Sigmoid colon (tissue), 7 donors: ENCODE measurements around the gene KAZN. TPM values are rescaled to one million over a fixed set of nuclear protein-coding genes. Genes with fewer than 3 reads are reported as not detected.

Experiments used
- DNase-seq: peaks from one replicate; pipeline ENCODE4 v3.0.0-alpha.2; 2019
- H3K27ac ChIP-seq, 4 donors: fragments of 200-600 bp; sonication (generic); one replicate each; pipeline ENCODE4 v1.5.1; 2016 to 2019; ENCODE audit warnings: mild to moderate bottlenecking in 1 of 4
- H3K27me3 ChIP-seq, 3 donors: fragments of 200-600 bp; sonication (generic); one replicate each; pipeline ENCODE4 v1.5.1; 2019; ENCODE audit warnings: mild to moderate bottlenecking in 1 of 3
- H3K36me3 ChIP-seq, 4 donors: fragments of 200-600 bp; sonication (generic); one replicate each; pipeline ENCODE4 v1.5.1; 2016 to 2019
- H3K4me1 ChIP-seq, 4 donors: fragments of 200-600 bp; sonication (generic); one replicate each; pipeline ENCODE4 v1.5.1; 2017 to 2019
- H3K4me3 ChIP-seq, 4 donors: fragments of 200-600 bp; sonication (generic); one replicate each; pipeline ENCODE4 v1.5.1; 2017 to 2019; ENCODE audit warnings: mild to moderate bottlenecking in 2 of 4, moderate library complexity in 1 of 4
- H3K9me3 ChIP-seq, 4 donors: fragments of 200-600 bp in 3 of 4; sonication (generic) in 3 of 4; one replicate each; pipeline versions ENCODE4 v1.5.1 to v1.6.1; 2013 to 2019
- EP300 ChIP-seq, 4 donors: sonication (generic); formaldehyde crosslinking; IDR thresholded peaks; one replicate each; pipeline ENCODE4 v1.6.1; 2017; ENCODE audit warnings: antibody characterized with exemption in 4 of 4
- POLR2A ChIP-seq, 2 donors: fragments of 450-650 bp; IDR thresholded peaks; one replicate each; pipeline ENCODE4 v1.6.1; 2016; ENCODE audit warnings: antibody characterized with exemption in 2 of 2, mild to moderate bottlenecking in 2 of 2, moderate library complexity in 2 of 2
- POLR2AphosphoS5 ChIP-seq, 4 donors: sonication (generic); formaldehyde crosslinking; IDR thresholded peaks; one replicate each; pipeline ENCODE4 v1.6.1; 2017; ENCODE audit warnings: antibody characterized with exemption in 4 of 4
- WGBS, 2 donors: extraction: QIAGEN DNeasy Blood & Tissue Kit; methylation state at CpG; one replicate each; pipeline ENCODE4 v1.1.7; 2013; 5-methylcytosine and 5-hydroxymethylcytosine counted together
- intact Hi-C: fragments of 100-400 bp; cut with DNase I; formaldehyde crosslinking; loops from one replicate; pipeline ENCODE4 v1.15.1; 2023
- polyA plus RNA-seq, 3 donors: library from polyadenylated mRNA; stranded (reverse); fragments of 200-250 nt; gene quantifications; one replicate each; pipeline ENCODE4 v1.2.3, GENCODE V29; 2013
- total RNA-seq, 4 donors: library from RNA; depleted of rRNA; stranded (reverse); fragments of >200 nt; gene quantifications; one replicate each; pipeline ENCODE4 v1.1.0, GENCODE V29; 2016
- TF ChIP-seq, protein P1 (sequence below), 4 experiments: fragments of 450-650 bp in 3 of 4; fragments of 200-600 bp in 1 of 4; IDR thresholded peaks; one replicate each; pipeline ENCODE4 v1.5.1; 2016 to 2019; ENCODE audit warnings: antibody characterized with exemption in 4 of 4, mild to moderate bottlenecking in 3 of 4, moderate library complexity in 2 of 4
- donor health status: healthy with polysubstance abuse.
- donor health status: Bipolar disorder and iron deficiency.
- donor health status: healthy.

The KAZN gene
- total and polyA plus RNA-seq, 7 donors = 2.5 to 11.4 (median 5.6) TPM

DNA sequence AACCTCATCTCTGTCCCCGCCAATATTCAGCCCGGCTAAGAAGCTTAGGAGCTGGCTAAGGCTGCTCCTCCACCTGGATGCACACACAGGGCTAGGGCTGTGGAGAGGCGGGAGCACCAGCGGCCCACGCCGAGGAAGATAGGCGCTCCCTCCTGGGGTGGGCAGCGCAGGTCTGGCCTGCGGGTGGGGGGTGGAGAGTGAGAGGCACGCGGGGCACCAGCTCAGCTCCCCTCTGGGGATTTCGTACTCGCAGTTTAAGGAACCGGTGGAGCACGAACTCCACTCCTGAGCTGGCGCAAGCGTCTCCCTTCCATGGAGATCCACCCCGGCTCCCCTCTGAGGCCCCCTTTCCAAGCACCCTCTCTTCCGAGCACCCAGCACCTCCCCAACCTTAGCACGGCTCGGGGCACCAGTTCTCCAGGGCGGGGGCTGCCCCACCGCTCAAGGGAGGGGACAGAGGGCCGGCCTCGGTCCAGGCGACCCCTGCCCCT lies 433 bp upstream of the KAZN start:
- no peak for DNase-seq
- Histone ChIP-seq H3K27ac (peak overlapping the region in 3 of 4 donors; percentile 40 to 57 (median 54)), H3K9me3 (no peaks in the 10 kb centered on the region), H3K27me3 (peaks cover 30 to 59% (median 38%) of the 10 kb centered on the region in 3 donors), H3K4me3 (peak overlapping the region; percentile 25 to 57 (median 48)), H3K4me1 (peaks cover 0 to 23% (median 19%) of the 10 kb centered on the region in 4 donors), H3K36me3 (no peaks in the 10 kb centered on the region)
- TF ChIP-seq EP300 (IDR thresholded peaks at IDR 0.05) = no peak
- TF ChIP-seq POLR2A (IDR thresholded peaks at IDR 0.05) = no peak
- no peak for TF ChIP-seq POLR2AphosphoS5 (IDR thresholded peaks at IDR 0.05)
- TF ChIP-seq, protein P1, sequence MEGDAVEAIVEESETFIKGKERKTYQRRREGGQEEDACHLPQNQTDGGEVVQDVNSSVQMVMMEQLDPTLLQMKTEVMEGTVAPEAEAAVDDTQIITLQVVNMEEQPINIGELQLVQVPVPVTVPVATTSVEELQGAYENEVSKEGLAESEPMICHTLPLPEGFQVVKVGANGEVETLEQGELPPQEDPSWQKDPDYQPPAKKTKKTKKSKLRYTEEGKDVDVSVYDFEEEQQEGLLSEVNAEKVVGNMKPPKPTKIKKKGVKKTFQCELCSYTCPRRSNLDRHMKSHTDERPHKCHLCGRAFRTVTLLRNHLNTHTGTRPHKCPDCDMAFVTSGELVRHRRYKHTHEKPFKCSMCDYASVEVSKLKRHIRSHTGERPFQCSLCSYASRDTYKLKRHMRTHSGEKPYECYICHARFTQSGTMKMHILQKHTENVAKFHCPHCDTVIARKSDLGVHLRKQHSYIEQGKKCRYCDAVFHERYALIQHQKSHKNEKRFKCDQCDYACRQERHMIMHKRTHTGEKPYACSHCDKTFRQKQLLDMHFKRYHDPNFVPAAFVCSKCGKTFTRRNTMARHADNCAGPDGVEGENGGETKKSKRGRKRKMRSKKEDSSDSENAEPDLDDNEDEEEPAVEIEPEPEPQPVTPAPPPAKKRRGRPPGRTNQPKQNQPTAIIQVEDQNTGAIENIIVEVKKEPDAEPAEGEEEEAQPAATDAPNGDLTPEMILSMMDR (IDR thresholded peaks at IDR 0.05) = no peak
- intact Hi-C loops = no loop called here
- WGBS, 2 donors = 3 to 5% methylated on average over 26 of the region's 26 CpGs

DNA sequence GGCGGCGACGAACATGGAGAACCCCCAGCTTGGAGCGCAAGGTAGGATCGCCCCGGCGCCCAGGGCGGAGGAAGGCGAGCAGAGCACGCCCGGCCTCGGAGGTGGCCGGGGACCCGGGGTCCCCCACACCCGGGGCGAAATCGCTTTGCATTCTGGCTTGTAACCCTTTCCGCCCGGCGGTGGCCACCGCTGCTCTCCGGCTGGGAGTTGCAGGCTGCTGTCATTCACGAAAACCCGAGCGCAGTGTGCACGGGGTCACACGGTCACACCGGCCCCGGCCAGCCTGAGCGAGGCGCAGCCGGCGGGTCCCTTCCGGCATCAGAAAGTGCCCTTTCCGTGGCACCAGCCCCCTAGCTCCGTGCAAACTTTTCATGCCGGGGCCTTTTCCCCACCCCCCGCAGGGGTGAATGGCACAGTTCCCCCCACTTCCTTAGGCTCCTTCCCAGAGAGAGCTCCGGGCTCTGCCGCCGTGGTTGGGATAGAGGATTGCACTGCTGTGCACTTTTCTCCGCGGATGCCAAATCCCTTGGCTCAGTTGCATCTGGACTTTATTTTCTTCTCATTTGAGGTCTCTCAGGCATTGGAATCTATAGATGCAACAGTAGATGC lies 802 bp downstream of the KAZN start:
- H3K4me1 ChIP-seq = peaks cover 0 to 23% (median 19%) of the 10 kb centered on the region in 4 donors
- TF ChIP-seq, protein P1 (IDR thresholded peaks at IDR 0.05) = no peak
- TF ChIP-seq POLR2AphosphoS5 (IDR thresholded peaks at IDR 0.05) = no peak
- no peak for TF ChIP-seq POLR2A (IDR thresholded peaks at IDR 0.05)
- TF ChIP-seq EP300 (IDR thresholded peaks at IDR 0.05) = no peak
- H3K36me3 ChIP-seq = no peaks in the 10 kb centered on the region
- 1 to 6% methylated on average over 43 of the region's 43 CpGs for WGBS, 2 donors
- no peaks in the 10 kb centered on the region for H3K9me3 ChIP-seq
- peak overlapping the region; percentile 25 to 57 (median 48) for H3K4me3 ChIP-seq
- DNase-seq = no peak
- peaks cover 30 to 59% (median 38%) of the 10 kb centered on the region in 3 donors for H3K27me3 ChIP-seq
- peak overlapping the region in 3 of 4 donors; percentile 40 to 57 (median 54) for H3K27ac ChIP-seq
- intact Hi-C loops = no loop called here

- Histone ChIP-seq H3K4me1 (peaks cover 0 to 23% (median 19%) of the 10 kb centered on the region in 4 donors), H3K27ac (peak overlapping the region in 3 of 4 donors; percentile 40 to 57 (median 54))
- 30 to 70% methylated on average over 6 of the region's 6 CpGs for WGBS, 2 donors
These were observed 1.3 kb downstream of the KAZN start for GRCh38 chr1:14599800-14600199.

DNA sequence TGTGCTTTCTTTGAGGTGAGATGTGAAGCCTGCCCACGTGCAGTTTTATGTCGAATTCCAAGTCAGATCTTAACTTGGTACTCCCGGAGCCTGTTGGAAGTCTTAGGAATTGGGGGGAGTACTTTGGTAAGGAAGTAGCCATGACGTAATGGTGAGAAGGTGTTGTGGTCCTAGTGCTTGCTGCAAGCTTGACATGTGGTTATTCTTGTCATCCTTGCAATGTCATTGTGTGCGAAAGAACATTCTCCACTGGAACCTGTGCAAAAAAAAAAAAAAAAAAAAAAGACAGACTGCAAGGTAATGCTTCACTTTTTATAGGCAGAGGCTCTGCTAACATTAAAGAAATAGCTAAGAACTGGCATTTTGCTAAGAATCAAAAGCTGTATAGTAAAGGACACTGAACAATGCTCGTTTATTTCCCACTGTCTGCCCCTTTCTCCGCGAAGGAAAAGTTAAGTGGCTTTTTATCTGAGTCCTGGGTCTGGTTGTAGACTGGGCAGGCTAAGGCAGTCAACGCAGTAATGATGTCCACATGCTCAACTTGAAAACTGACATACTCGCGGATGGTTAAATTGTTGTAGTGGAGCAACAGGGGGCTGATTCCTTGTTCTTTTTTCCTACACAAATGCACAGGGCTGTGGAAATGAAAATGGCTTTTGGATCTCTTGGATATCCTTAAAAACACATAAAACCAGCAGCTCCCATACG lies 2.1 kb downstream of the KAZN start:
- no peak for DNase-seq
- intact Hi-C loops = no loop called here
- WGBS, 2 donors = 61 to 79% methylated on average over 12 of the region's 12 CpGs
- no peak for TF ChIP-seq POLR2A (IDR thresholded peaks at IDR 0.05)
- TF ChIP-seq, protein P1 (IDR thresholded peaks at IDR 0.05) = no peak
- no peak for TF ChIP-seq EP300 (IDR thresholded peaks at IDR 0.05)
- TF ChIP-seq POLR2AphosphoS5 (IDR thresholded peaks at IDR 0.05) = no peak
- Histone ChIP-seq H3K36me3 (no peaks in the 10 kb centered on the region), H3K4me1 (peaks cover 0 to 23% (median 19%) of the 10 kb centered on the region in 4 donors), H3K9me3 (no peaks in the 10 kb centered on the region), H3K27ac (peak overlapping the region in 2 of 4 donors; percentile 35 to 57), H3K27me3 (peaks cover 30 to 59% (median 38%) of the 10 kb centered on the region in 3 donors), H3K4me3 (peak overlapping the region in 2 of 4 donors; percentile 55 to 57)

More at GRCh38 chr1:14599800-14600199, 1.3 kb downstream of the KAZN start:
- no peak for DNase-seq
- Histone ChIP-seq H3K9me3 (no peaks in the 10 kb centered on the region), H3K4me3 (peak overlapping the region; percentile 25 to 57 (median 48)), H3K27me3 (peaks cover 30 to 59% (median 38%) of the 10 kb centered on the region in 3 donors), H3K36me3 (no peaks in the 10 kb centered on the region)
- TF ChIP-seq POLR2AphosphoS5 (IDR thresholded peaks at IDR 0.05) = no peak
- TF ChIP-seq, protein P1 (IDR thresholded peaks at IDR 0.05) = no peak
- TF ChIP-seq POLR2A (IDR thresholded peaks at IDR 0.05) = no peak
- intact Hi-C loops = no loop called here
